Measurements from ENCODE around the gene TXNL1.
"Not testable (repeated sequence)": the region's sequence is repeated elsewhere in the genome, so short reads cannot be mapped to it uniquely, and the experiment has no call there.

TXNL1 gene

GRCh38 chr18:56643381-56643780 is 5.0 kb upstream of the TXNL1 start:
- DNase-seq, result no peak

GRCh38 chr18:56641714-56642337 is 3.4 kb upstream of the TXNL1 start:
- no peak for DNase-seq

GRCh38 chr18:56639571-56639970 is 1.2 kb upstream of the TXNL1 start:
- no peak for DNase-seq

DNA sequence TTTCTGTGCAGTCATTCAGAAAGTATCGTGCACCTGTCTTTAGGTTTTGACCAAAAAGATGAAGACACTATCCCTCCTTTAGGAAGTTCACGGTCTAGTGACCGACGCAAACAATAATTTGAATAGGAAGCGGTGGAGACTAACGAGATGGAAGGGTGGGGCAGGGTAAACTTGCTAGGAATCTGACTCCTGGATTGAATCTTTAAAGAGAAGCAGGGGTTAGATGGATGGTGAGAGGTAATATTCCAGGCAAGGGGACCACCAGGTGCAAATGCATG is 651 bp upstream of the TXNL1 start:
- no peak for DNase-seq

GRCh38 chr18:56637711-56638231 is 621 bp downstream of the TXNL1 start:
- DNase-seq, result no peak

- no peak for DNase-seq
Observed at GRCh38 chr18:56637176-56637575, 1.2 kb downstream of the TXNL1 start.

GRCh38 chr18:56635007-56635406 is 3.4 kb downstream of the TXNL1 start:
- DNase-seq, result no peak

DNA sequence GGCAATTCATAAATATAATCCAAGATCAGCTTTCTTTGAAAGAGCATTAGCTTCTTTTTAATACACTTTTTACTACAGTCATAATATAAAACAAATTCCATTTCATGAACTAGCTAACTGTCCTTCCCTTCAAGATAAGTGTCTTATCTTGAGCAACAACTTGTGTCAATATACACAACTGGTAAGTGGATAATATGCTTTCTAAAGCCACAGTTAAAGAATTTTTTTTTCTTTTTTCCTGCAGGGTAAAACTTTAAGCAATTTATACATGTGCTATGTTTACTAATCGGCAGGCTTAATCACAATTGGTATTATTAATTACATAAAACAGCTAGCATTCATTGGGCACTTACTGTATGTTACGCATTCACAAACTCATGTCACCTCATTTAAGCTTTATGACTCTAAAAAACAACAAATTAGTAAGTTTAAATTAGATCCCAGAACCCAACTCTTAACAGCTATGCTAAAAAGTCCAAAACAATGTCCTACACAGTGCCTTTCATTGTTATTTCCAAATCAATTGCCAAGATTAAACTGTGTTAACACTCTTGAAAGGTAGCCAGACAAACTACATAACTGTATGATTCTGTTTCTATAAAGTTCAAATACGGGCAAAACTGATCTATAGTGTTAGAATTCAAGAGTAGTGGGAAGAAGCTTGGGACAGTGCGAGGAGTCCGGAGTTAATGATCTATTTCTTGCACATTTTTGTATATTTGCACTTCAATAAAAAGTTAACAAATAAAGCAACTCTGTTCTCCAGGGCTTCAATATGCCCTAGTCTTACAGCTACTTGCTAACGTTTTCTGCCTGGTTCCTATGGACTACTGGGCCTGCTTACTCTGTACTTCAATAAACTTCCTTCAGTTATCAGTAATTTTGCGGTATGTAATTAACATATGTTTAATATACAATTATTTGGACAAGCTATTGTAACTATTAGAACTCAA is 6.0 kb downstream of the TXNL1 start:
- no peak for DNase-seq

- DNase-seq, result no peak
Observed at GRCh38 chr18:56627991-56628390, 10.4 kb downstream of the TXNL1 start.

- no peak for DNase-seq
Observed at GRCh38 chr18:56615738-56616520, 22.5 kb downstream of the TXNL1 start.

DNA sequence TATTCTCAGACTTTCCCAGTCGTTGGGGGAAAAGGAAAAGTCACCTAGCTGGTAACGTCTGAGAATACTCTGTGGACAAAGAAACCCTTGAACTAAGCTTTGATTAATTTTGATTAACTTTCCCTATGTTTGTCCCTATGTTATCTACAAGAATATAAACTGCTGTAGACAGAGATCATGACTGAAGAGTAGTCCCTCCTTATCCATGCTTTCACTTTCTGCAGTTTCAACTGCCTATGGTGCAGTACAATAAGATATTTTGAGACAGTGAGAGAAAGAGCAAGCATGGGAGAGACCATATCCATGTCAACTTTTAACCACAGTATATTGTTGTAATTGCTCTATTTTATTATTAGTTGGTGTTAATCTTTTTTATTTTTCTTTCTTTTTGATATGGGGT is 31.8 kb downstream of the TXNL1 start:
- DNase-seq, result no peak

DNA sequence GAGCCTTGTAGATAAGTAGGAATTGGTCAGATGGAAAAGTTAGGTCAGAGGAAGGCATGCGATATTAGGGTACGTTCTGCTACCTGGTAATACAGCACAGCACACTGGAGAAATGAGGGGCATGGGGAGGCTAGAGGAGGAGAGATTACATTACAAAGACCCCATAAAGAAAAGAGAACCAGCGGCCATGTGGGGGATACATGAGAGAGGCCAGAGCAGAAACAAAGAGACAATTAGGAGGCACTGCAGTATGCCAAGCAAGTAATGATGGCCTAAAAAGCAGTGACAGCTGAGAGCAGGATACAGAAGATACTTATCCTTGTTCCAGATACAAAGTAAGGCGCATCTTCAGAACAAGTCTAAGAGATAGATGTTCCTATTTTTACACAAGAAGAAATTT is 40.0 kb downstream of the TXNL1 start:
- no peak for DNase-seq

GRCh38 chr18:56593906-56594305 is 44.5 kb downstream of the TXNL1 start:
- DNase-seq, result no peak

GRCh38 chr18:56580026-56580425 is 58.4 kb downstream of the TXNL1 start:
- DNase-seq, result no peak

DNA sequence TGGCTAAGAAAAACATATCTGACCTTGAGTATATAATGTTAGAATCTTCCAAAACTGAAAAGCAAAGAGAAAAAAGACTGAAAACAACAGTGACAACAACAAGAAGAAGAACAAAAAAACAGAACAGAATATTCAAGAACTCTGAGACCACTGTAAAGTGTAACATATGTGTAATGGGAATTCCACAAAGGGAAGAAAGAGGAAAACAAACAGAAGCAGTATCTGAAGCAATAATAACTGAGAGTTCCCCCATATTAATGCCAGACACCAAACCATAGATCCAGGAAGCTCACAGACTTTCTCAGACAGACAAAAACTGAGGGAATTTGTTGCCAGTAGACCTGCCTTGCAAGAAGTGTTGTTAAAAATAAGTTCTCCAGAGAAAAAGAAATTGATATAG is 58.9 kb downstream of the TXNL1 start:
- no peak for DNase-seq

- DNase-seq, result no peak
Observed at GRCh38 chr18:56576826-56577573, 61.4 kb downstream of the TXNL1 start.

- no peak for DNase-seq
Observed at GRCh38 chr18:56575819-56576663, 62.4 kb downstream of the TXNL1 start.

DNA sequence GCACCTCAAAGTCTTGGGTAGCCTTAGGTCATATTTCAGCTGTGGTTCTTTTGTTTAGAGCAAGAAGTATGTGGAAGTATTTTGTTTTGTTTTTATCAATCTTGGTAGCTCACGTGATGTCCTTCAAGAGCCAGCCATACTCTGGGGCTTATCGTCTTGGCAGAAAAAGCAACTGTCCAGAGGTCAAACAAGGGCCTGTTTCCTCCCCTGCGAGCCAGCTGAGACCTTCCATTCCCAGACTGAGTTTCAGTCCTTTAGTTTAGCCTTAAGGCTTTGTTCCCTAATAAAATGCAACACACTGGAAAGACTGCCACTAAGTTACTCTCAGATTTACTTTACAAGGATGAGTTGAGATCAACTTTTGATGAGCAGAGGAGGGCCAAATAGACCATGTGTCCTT is 63.5 kb downstream of the TXNL1 start:
- DNase-seq, result no peak

DNA sequence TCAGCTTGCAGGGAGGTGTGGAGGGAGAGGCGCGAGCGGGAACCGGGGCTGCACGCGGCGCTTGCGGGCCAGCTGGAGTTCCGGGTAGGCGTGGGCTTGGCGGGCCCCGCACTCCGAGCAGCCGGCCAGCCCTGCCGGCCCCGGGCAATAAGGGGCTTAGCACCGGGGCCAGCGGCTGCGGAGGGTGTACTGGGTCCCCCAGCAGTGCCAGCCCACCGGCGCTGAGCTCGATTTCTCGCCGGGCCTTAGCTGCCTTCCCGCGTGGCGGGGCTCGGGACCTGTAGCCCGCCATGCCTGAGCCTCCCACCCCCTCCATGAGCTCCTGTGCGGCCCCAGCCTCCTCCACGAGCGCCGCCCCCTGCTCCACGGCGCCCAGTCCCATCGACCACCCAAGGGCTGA is 66.1 kb downstream of the TXNL1 start:
- not testable (repeated sequence) for DNase-seq

- no peak for DNase-seq
Observed at GRCh38 chr18:56570978-56571377, 67.4 kb downstream of the TXNL1 start.

DNA sequence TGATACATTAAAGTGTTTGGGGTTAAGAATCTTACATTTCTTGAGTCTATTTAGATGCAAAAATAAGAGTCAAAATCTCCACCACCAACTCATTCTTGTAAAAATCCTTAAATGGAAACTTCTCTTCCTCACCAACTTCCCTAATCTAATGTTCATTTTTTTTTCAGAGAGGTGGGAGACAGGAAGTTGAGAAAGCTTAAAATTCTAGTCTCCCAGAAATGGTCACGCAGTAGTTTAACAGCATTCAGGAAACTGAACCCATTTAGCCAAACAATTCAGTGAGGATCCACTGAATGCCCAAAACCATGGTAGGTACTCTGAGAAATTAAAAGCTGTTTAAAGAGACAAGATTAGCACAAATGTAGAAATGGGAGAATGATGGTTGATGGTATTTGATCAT is 69.0 kb downstream of the TXNL1 start:
- no peak for DNase-seq

GRCh38 chr18:56568986-56569385 is 69.4 kb downstream of the TXNL1 start:
- no peak for DNase-seq

Data from GOT3 (cell line).